ENCODE measurements around the gene EVL. TPM values are rescaled to one million over a fixed set of nuclear protein-coding genes. Genes with fewer than 3 reads are reported as not detected.
A peak's percentile ranks its signal among the peaks of the same experiment; 100 is the strongest.

Gene EVL
- total and polyA plus RNA-seq, 2 of the 8 experiments (the other 6 are each of a cell fraction or from before 2014, with no cell fraction given): 30.7 to 64.6 TPM

DNA sequence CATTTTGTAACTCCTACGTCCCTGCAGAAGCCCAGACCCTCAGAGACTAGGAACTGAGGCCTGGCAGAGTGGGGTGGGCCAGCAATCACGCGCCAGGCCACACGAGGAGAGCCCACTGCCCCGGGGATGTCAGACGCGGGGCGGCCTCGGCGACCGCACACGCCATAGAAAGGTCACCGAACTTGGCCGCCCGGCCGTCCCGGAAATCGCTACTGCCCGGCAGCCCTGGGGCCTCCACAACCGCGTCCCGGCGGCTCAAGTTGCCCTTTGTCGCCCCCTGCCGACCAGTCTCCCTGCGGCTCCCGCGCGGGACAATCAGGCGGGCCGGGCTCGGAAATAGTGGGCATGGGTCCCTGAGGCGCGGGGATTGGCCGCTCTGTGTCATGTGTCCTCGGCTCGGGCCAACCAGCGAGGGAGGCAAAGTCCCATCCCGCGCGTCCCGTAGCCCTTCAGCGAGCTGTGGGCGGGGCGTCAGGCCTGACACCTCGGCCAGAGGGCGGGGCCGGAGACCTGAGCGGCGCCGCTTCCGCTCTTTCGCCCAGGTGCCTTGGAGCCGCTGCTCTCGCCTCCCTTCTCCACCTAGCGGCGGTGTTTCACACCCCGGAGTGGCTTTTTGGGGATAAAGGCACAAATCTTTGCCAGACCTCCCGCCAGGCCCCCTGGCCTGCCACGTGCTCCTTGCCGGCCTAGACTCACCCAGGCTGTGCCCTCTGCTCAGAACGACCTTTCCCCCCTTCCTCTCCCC, 127.6 kb downstream of the EVL start (continued):
- TF ChIP-seq, protein P1, sequence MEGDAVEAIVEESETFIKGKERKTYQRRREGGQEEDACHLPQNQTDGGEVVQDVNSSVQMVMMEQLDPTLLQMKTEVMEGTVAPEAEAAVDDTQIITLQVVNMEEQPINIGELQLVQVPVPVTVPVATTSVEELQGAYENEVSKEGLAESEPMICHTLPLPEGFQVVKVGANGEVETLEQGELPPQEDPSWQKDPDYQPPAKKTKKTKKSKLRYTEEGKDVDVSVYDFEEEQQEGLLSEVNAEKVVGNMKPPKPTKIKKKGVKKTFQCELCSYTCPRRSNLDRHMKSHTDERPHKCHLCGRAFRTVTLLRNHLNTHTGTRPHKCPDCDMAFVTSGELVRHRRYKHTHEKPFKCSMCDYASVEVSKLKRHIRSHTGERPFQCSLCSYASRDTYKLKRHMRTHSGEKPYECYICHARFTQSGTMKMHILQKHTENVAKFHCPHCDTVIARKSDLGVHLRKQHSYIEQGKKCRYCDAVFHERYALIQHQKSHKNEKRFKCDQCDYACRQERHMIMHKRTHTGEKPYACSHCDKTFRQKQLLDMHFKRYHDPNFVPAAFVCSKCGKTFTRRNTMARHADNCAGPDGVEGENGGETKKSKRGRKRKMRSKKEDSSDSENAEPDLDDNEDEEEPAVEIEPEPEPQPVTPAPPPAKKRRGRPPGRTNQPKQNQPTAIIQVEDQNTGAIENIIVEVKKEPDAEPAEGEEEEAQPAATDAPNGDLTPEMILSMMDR (IDR thresholded peaks at IDR 0.05; ENCODE audit: control extremely low read depth in 1 of 3, insufficient read depth in 1 of 3, low read depth in 1 of 3, low read length in 3 of 3): peak; percentile 58 to 82 (median 80)
- TF ChIP-seq POLR2AphosphoS5 (IDR thresholded peaks at IDR 0.05; ENCODE audit: low read depth, low read length) (peak; percentile 32; the same call in 1 of the 2 replicates), TAF7 (optimal IDR thresholded peaks at IDR 0.05; ENCODE audit: borderline replicate concordance, low read depth, low read length) (peak; percentile 58), POLR2A (IDR thresholded peaks at IDR 0.05; ENCODE audit: control extremely low read depth in 1 of 2, low read depth in 2 of 2, low read length in 2 of 2) (peak in 1 of 2 experiments; percentile 71; a peak in 1 of 3 replicates), SIN3A (conservative IDR thresholded peaks at IDR 0.05 in 1 of 2, IDR thresholded peaks at IDR 0.05 in 1 of 2; ENCODE audit: low read depth in 1 of 2, low read length in 2 of 2) (no peak), FOSL1 (IDR thresholded peaks at IDR 0.05; ENCODE audit: insufficient read depth, low read depth, low read length) (0 out of 2 replicates have a peak, but pooled peaks have one; percentile 27), BACH1 (IDR thresholded peaks at IDR 0.05; ENCODE audit: low read length) (peak; percentile 68), CHD2 (IDR thresholded peaks at IDR 0.05; ENCODE audit: low read length) (peak; percentile 68; the same call in 1 of the 2 replicates), NANOG (IDR thresholded peaks at IDR 0.05; ENCODE audit: insufficient read depth, low read depth, low read length, poor library complexity, severe bottlenecking) (peak; percentile 3), CBX5 (IDR thresholded peaks at IDR 0.05; ENCODE audit: low read depth, low read length) (no peak), RAD21 (IDR thresholded peaks at IDR 0.05 in 1 of 2, conservative IDR thresholded peaks at IDR 0.05 in 1 of 2; ENCODE audit: low read depth in 2 of 2, low read length in 2 of 2) (peak; percentile 61 to 75), SRF (IDR thresholded peaks at IDR 0.05; ENCODE audit: low read depth, low read length) (0 out of 2 replicates have a peak, but pooled peaks have one; percentile 8), TCF12 (IDR thresholded peaks at IDR 0.05; ENCODE audit: low read depth, low read length) (peak; percentile 81; the same call in 1 of the 2 replicates), RXRA (IDR thresholded peaks at IDR 0.05; ENCODE audit: insufficient read depth, low read depth, low read length) (0 out of 2 replicates have a peak, but pooled peaks have one; percentile 34), EP300 (IDR thresholded peaks at IDR 0.05; ENCODE audit: borderline replicate concordance in 1 of 2, low read depth in 2 of 2, low read length in 2 of 2) (no peak), YY1 (IDR thresholded peaks at IDR 0.05; ENCODE audit: low read depth, low read length) (no peak), PHF8 (conservative IDR thresholded peaks at IDR 0.05; ENCODE audit: low read depth, low read length) (no peak; the same call in 1 of the 2 replicates)
- TF ChIP-seq, protein P2, sequence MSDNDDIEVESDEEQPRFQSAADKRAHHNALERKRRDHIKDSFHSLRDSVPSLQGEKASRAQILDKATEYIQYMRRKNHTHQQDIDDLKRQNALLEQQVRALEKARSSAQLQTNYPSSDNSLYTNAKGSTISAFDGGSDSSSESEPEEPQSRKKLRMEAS (IDR thresholded peaks at IDR 0.05): peak; percentile 90
- TF ChIP-seq, protein P3, sequence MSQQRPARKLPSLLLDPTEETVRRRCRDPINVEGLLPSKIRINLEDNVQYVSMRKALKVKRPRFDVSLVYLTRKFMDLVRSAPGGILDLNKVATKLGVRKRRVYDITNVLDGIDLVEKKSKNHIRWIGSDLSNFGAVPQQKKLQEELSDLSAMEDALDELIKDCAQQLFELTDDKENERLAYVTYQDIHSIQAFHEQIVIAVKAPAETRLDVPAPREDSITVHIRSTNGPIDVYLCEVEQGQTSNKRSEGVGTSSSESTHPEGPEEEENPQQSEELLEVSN (IDR thresholded peaks at IDR 0.05): peak; percentile 83

Measured in H1 (cell line).